Skeletal muscle tissue (tissue), 4 donors: ENCODE data around the gene MFSD6. TPM values are rescaled to one million over a fixed set of nuclear protein-coding genes. Genes with fewer than 3 reads are reported as not detected.
"Not testable (repeated sequence)": the region's sequence is repeated elsewhere in the genome, so short reads cannot be mapped to it uniquely, and the experiment has no call there.

ENCODE experiments used
- H3K27ac ChIP-seq: one replicate; pipeline ENCODE4 v1.7.0; 2013; ENCODE audit warnings: mild to moderate bottlenecking, low read depth, low read length, inconsistent platforms
- H3K27me3 ChIP-seq, 3 donors: one replicate each; pipeline ENCODE4 v1.7.0; 2013; ENCODE audit warnings: low read length in 3 of 3; ENCODE audit not compliant: control insufficient read depth in 3 of 3, insufficient read depth in 3 of 3
- H3K36me3 ChIP-seq, 3 donors: one replicate each; pipeline ENCODE4 v1.7.0; 2013; ENCODE audit warnings: low read length in 3 of 3; ENCODE audit not compliant: control insufficient read depth in 3 of 3, insufficient read depth in 3 of 3
- H3K4me1 ChIP-seq, 3 donors: one replicate each; pipeline ENCODE4 v1.7.0; 2013; ENCODE audit warnings: low read length in 3 of 3, mild to moderate bottlenecking in 3 of 3; ENCODE audit not compliant: control insufficient read depth in 3 of 3, insufficient read depth in 3 of 3
- H3K4me3 ChIP-seq, 3 donors: one replicate each; pipeline ENCODE4 v1.7.0; 2013; ENCODE audit warnings: low read length in 3 of 3
- H3K9ac ChIP-seq, 3 donors: one replicate each; pipeline ENCODE4 v1.7.0; 2013; ENCODE audit warnings: low read length in 3 of 3, mild to moderate bottlenecking in 3 of 3, moderate library complexity in 2 of 3, low read depth in 1 of 3
- H3K9me3 ChIP-seq, 3 donors: one replicate each; pipeline ENCODE4 v1.7.0; 2013; ENCODE audit warnings: low read length in 3 of 3; ENCODE audit not compliant: control insufficient read depth in 3 of 3
- total RNA-seq: library from RNA; depleted of rRNA; stranded (reverse); fragments of >200 nt; gene quantifications from one replicate; pipeline ENCODE4 v1.2.3, GENCODE V29; 2014
- donor health status: Osteomylitis.

The MFSD6 gene
- total RNA-seq, 1 donor from 2014 or later = 8.4 TPM

DNA sequence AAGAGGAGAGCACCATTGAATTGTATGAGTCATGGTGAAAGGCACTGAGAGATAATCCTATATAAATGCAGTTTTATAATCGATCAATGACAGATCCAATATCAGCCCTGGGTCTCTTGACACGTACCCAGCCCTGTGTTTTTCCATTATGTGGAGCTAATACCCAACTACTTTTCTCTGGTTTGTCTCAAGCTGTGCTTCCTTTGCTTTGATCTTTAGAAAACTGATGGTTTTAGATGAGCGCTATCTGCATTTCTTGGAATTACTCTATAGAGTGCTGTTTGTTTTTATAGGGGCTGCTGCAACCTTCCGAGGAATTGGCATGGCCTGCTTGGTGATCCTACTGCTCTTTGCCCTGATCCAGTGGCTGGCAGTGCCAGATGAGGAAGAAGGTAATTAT lies 81.3 kb downstream of the MFSD6 start:
- H3K4me3 ChIP-seq = no peak overlapping the region

DNA sequence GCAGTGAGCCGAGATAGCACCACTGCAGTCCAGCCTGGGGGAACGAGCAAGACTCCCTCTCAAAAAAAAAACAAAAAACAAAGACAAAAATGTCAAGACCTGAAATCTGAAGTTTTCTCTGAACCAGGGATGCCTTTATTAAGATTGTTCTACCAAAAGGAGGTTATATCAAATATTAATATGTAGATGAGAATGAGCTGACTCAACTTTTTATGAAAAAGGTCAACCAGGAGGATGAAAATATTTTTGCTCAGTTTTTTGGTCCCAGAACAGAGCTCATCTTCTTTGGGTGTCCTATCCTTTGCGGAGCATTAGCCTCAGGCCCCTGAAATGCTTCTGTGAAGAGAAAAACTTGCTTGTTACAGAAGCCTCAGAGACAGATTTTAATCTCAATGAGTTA lies 82.3 kb downstream of the MFSD6 start:
- no peak overlapping the region for H3K9ac ChIP-seq
- no peak overlapping the region for H3K4me3 ChIP-seq
- no peaks in the 10 kb centered on the region for H3K9me3 ChIP-seq
- peaks cover 0 to 3% (median 0%) of the 10 kb centered on the region in 3 donors for H3K4me1 ChIP-seq
- peaks cover 0 to 6% (median 5%) of the 10 kb centered on the region in 3 donors for H3K36me3 ChIP-seq
- H3K27ac ChIP-seq = no peak overlapping the region
- H3K27me3 ChIP-seq = no peaks in the 10 kb centered on the region

More for the DNA sequence above, 81.3 kb downstream of the MFSD6 start:
- Histone ChIP-seq H3K9ac (no peak overlapping the region), H3K4me1 (peaks cover 0 to 3% (median 0%) of the 10 kb centered on the region in 3 donors), H3K27ac (no peak overlapping the region), H3K36me3 (peaks cover 0 to 6% (median 5%) of the 10 kb centered on the region in 3 donors), H3K9me3 (no peaks in the 10 kb centered on the region), H3K27me3 (no peaks in the 10 kb centered on the region)

DNA sequence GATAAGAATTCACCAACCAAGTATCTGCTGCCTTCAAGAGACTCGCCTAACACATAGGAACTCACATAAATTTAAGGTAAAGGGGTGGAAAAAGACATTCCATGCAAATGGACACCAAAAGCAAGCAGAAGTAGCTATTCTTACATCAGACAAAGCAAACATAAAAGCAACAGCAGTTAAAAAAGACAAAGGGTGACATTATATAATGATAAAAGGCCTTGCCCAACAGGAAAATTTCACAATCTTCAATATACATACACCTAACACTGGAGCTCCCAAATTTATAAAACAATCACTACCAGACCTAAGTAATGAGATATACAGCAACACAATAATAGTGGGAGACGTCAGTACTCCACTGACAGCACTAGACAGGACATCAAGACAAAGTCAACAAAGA lies 84.9 kb downstream of the MFSD6 start:
- no peaks in the 10 kb centered on the region for H3K27me3 ChIP-seq
- peaks cover 0 to 8% (median 5%) of the 10 kb centered on the region in 3 donors for H3K36me3 ChIP-seq
- no peaks in the 10 kb centered on the region for H3K4me1 ChIP-seq
- H3K4me3 ChIP-seq = no peak overlapping the region
- no peaks in the 10 kb centered on the region for H3K9me3 ChIP-seq
- no peak overlapping the region for H3K9ac ChIP-seq
- H3K27ac ChIP-seq = no peak overlapping the region

DNA sequence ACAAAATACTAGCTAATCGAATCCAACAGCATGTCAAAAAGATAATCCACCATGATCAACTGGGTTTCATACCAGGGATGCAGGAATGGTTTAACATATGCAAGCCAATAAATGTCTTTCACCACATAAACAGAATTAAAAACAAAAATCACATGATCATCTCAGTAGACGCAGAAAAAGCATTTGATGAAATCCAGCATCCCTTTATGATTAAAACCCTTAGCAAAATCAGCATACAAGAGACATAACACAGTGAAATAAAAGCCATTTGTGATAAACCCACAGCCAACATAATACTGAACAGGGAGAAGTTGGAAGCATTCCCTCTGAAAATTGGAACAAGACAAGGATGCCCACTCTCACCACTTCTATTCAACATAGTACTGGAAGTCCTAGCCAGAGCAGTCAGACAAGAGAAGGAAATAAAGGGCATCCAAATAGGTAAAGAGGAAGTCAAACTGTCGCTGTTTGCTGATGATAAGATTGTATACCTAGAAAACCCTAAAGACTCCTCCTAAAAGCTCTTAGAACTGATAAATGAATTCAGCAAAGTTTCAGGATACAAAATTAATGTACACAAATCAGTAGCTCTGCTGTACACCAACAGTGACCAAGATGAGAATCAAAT lies 86.6 kb downstream of the MFSD6 start:
- H3K4me1 ChIP-seq, H3K27me3 ChIP-seq, H3K36me3 ChIP-seq, H3K9me3 ChIP-seq, H3K27ac ChIP-seq, H3K9ac ChIP-seq, H3K4me3 ChIP-seq: not testable (repeated sequence)

DNA sequence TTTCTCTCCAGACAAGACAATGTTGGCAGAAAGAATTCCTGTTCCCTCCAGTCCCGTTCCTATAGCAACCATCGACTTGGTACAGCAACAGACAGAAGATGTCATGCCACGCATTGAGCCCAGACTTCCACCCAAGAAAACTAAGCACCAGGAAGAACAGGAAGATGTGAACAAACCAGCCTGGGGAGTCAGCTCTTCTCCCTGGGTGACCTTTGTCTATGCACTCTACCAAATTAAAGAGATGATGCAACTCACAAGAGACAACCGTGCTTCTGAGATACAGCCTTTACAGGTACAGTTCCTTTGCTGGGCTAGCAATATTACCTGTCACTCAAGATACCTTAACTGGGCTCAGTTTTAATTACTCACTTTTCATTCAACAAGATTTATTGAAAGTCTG lies 89.3 kb downstream of the MFSD6 start:
- Histone ChIP-seq H3K9me3 (no peaks in the 10 kb centered on the region), H3K27me3 (no peaks in the 10 kb centered on the region), H3K9ac (no peak overlapping the region), H3K4me1 (no peaks in the 10 kb centered on the region), H3K36me3 (peaks cover 0 to 9% (median 0%) of the 10 kb centered on the region in 3 donors), H3K4me3 (no peak overlapping the region), H3K27ac (no peak overlapping the region)

DNA sequence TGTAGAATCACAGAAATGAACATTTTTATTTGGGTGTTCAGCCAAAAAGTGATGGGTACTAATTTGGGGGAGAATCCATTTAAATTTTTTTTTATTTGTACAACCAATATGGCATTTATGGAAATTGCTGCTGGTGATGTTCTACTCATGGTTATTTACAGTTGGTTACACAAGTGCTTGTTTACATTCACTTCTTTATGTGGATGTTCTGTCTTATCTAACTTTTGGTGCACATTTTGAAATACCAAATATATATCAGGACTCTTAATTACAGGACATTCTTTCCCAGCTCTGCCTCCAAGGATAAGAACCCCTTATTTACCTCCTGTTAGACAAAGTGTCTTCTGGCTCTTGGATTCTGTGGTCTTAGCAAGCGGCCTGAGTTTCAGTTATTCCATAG lies 91.1 kb downstream of the MFSD6 start:
- no peak overlapping the region for H3K9ac ChIP-seq
- H3K27me3 ChIP-seq = no peaks in the 10 kb centered on the region
- peaks cover 0 to 9% (median 0%) of the 10 kb centered on the region in 3 donors for H3K36me3 ChIP-seq
- H3K9me3 ChIP-seq = no peaks in the 10 kb centered on the region
- H3K4me3 ChIP-seq = no peak overlapping the region
- no peak overlapping the region for H3K27ac ChIP-seq
- no peaks in the 10 kb centered on the region for H3K4me1 ChIP-seq

DNA sequence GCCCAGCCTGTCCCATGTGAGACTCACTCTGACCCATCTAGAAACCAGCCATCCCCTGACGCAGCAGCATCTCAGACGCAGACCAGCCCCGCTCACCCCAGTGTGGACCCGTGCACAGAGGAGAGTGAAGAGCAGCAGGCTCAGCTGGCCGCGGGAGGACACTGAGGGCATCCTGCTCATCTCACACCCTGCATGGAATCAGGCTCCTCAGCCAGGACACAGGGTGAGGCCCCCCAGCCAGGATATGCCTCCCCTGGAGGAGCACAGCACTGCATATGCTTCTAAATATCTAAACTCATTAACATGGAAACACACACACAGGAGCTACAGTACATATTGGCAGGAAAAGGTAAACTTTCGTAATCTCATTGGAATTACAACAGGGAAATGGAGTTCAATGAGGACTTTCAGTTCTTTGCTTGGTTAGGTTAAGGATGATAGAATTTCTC lies 91.9 kb downstream of the MFSD6 start:
- no peaks in the 10 kb centered on the region for H3K9me3 ChIP-seq
- no peak overlapping the region for H3K27ac ChIP-seq
- H3K4me1 ChIP-seq = no peaks in the 10 kb centered on the region
- peaks cover 0 to 9% (median 0%) of the 10 kb centered on the region in 3 donors for H3K36me3 ChIP-seq
- H3K27me3 ChIP-seq = no peaks in the 10 kb centered on the region
- no peak overlapping the region for H3K9ac ChIP-seq
- no peak overlapping the region for H3K4me3 ChIP-seq

DNA sequence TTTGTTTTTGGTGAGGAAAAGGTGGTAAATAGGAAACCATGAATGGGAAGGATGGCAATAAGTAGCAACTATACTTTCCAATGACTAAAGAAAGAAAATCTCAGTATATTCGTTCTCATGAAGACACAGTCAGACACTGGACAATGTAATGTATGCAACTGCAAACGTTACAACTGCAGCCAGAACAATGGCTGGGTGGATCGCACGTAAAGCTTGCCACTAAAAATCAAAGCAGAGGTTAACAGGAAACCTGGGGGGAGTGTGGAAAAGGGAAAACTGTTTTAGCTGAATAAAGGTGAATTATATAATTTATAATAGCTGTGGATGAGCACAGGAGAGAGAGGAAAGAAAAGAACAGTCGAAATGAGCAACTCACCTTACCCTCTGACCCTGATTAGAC lies 93.1 kb downstream of the MFSD6 start:
- Histone ChIP-seq H3K9me3 (no peaks in the 10 kb centered on the region), H3K4me1 (no peaks in the 10 kb centered on the region), H3K4me3 (no peak overlapping the region), H3K36me3 (peaks cover 0 to 9% (median 0%) of the 10 kb centered on the region in 3 donors), H3K27ac (no peak overlapping the region), H3K9ac (no peak overlapping the region), H3K27me3 (no peaks in the 10 kb centered on the region)

DNA sequence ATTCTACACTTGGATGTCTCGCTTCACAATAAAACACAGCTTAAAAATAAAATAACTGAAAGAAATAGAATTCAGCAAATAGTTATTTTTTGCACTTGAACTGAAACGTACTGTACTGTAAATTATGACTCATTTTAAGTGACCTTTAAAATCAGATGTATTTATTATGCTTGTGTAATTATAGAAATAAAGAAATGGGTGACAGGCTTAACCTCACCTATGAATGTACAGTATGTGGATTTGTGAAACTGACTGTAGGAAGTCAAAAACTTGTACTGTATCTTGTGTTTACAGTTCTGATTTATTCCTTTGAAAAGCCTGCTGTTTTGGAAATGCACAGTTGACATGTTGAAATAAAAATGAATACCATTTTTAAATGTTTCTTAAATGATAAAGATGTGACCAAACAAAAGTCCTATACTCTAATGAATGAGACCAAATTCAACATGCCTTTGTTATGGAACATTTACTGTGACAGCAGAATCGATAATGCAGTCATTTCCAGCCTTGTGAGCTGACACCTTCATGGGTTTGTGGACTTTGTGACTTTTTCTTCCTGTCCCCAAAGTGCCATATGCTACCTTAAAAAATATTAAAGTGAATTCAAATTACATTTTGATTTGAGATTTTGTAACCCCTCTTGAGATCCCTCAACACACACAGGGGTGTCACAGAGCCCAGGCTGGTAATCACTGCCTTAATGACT lies 93.7 kb downstream of the MFSD6 start:
- H3K4me3 ChIP-seq = no peak overlapping the region
- H3K27me3 ChIP-seq = no peaks in the 10 kb centered on the region
- H3K4me1 ChIP-seq = no peaks in the 10 kb centered on the region
- peaks cover 0 to 9% (median 0%) of the 10 kb centered on the region in 3 donors for H3K36me3 ChIP-seq
- no peak overlapping the region for H3K9ac ChIP-seq
- no peaks in the 10 kb centered on the region for H3K9me3 ChIP-seq
- no peak overlapping the region for H3K27ac ChIP-seq

DNA sequence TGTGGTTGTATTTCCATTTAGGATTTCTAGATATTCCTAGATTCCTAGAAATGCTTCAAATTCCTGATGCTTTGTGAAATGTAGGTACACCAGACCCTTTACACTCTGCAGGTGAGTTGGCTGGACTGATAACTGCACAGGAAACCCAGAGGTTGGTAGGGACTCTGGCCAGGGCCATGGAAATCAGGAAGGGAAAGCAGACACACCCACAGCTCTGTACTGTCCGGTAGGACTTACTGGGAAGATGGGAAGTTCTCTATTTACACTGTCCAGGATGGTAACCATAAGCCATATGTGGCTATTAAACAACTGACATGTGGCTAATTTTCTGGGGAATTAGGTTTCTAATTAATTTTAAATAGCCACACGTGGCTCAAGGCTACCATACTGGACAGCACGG lies 94.9 kb downstream of the MFSD6 start:
- H3K9me3 ChIP-seq = no peaks in the 10 kb centered on the region
- H3K4me1 ChIP-seq = no peaks in the 10 kb centered on the region
- H3K9ac ChIP-seq = no peak overlapping the region
- no peak overlapping the region for H3K4me3 ChIP-seq
- no peaks in the 10 kb centered on the region for H3K27me3 ChIP-seq
- no peak overlapping the region for H3K27ac ChIP-seq
- peaks cover 0 to 8% (median 0%) of the 10 kb centered on the region in 3 donors for H3K36me3 ChIP-seq
